Right lobe of liver (tissue), 4 donors: ENCODE results near the gene NYAP1.

ENCODE experiments used
- CTCF ChIP-seq, 4 donors: fragments of 200-600 bp in 3 of 4; fragments of 450-650 bp in 1 of 4; IDR thresholded peaks; one replicate each; pipeline versions ENCODE4 v1.5.1 to v1.8.0; 2016 to 2022; ENCODE audit warnings: antibody characterized with exemption in 4 of 4, mild to moderate bottlenecking in 2 of 4
- POLR2A ChIP-seq: fragments of 450-650 bp; IDR thresholded peaks from one replicate; pipeline ENCODE4 v1.6.1; 2017; ENCODE audit warnings: antibody characterized with exemption, mild to moderate bottlenecking
- donor health status: DM: no; HTN: no; CAD: no.
- donor health status: DM: no; HTN: no; CAD: no.
- donor health status: DM: no; HTN: yes; CAD: no.

- TF ChIP-seq POLR2A (no peak), CTCF (IDR thresholded peaks at IDR 0.05) (no peak)
Observed at GRCh38 chr7:100489824-100490223, 6.1 kb downstream of the NYAP1 start.
